Activated naive CD8-positive, alpha-beta T cell treated with anti-CD3 and anti-CD28 coated beads, Interleukin-2, amount 50 U/mL, for 24 hours (primary cell): ENCODE data around the gene CAPN15.

Experiments
- ATAC-seq: fragments of 150-1000 bp; cut with Tn5 transposase; one replicate; pipeline ENCODE4 v1.10.0; 2021
- DNase-seq: peaks from one replicate; pipeline ENCODE4 v3.0.0; 2021
- H3K27ac Mint-ChIP-seq: one replicate; pipeline ENCODE4 v1.8.0; 2021; ENCODE audit warnings: mild to moderate bottlenecking, mixed read lengths
- H3K27me3 Mint-ChIP-seq: one replicate; pipeline ENCODE4 v1.8.0; 2021; ENCODE audit warnings: mixed read lengths
- H3K36me3 Mint-ChIP-seq: one replicate; pipeline ENCODE4 v1.8.0; 2021; ENCODE audit warnings: low read depth, mixed read lengths
- H3K4me1 Mint-ChIP-seq: one replicate; pipeline ENCODE4 v1.8.0; 2021; ENCODE audit warnings: mixed read lengths
- H3K4me3 Mint-ChIP-seq: one replicate; pipeline ENCODE4 v1.8.0; 2021; ENCODE audit warnings: mild to moderate bottlenecking, moderate library complexity, mixed read lengths
- H3K9me3 Mint-ChIP-seq: one replicate; pipeline ENCODE4 v1.8.0; 2021; ENCODE audit warnings: mixed read lengths

Gene CAPN15

GRCh38 chr16:528111-529011 is 849 bp downstream of the CAPN15 start:
- Mint-ChIP-seq H3K27me3 (no peaks in the 10 kb centered on the region), H3K4me3 (peak overlapping the region; percentile 90), H3K36me3 (peaks cover 11% of the 10 kb centered on the region), H3K27ac (peak overlapping the region; percentile 91), H3K4me1 (peaks cover 44% of the 10 kb centered on the region), H3K9me3 (no peaks in the 10 kb centered on the region)
- DNase-seq (peak; percentile 49), ATAC-seq (peak; percentile 11)

GRCh38 chr16:529012-529575 is 1.6 kb downstream of the CAPN15 start:
- H3K36me3 Mint-ChIP-seq = peaks cover 11% of the 10 kb centered on the region
- H3K9me3 Mint-ChIP-seq = no peaks in the 10 kb centered on the region
- peak overlapping the region; percentile 91 for H3K27ac Mint-ChIP-seq
- H3K27me3 Mint-ChIP-seq = no peaks in the 10 kb centered on the region
- no peak for ATAC-seq
- DNase-seq = no peak
- H3K4me3 Mint-ChIP-seq = peak overlapping the region; percentile 90
- H3K4me1 Mint-ChIP-seq = peaks cover 40% of the 10 kb centered on the region

- Mint-ChIP-seq H3K27me3 (no peaks in the 10 kb centered on the region), H3K4me1 (peaks cover 28% of the 10 kb centered on the region), H3K27ac (no peak overlapping the region), H3K9me3 (no peaks in the 10 kb centered on the region), H3K36me3 (peaks cover 10% of the 10 kb centered on the region), H3K4me3 (peak overlapping the region; percentile 90)
- no peak for ATAC-seq
- no peak for DNase-seq
Observed at GRCh38 chr16:530111-530817, 2.8 kb downstream of the CAPN15 start.

- no peak overlapping the region for H3K27ac Mint-ChIP-seq
- peaks cover 7% of the 10 kb centered on the region for H3K36me3 Mint-ChIP-seq
- H3K9me3 Mint-ChIP-seq = no peaks in the 10 kb centered on the region
- no peak for DNase-seq
- no peak overlapping the region for H3K4me3 Mint-ChIP-seq
- H3K4me1 Mint-ChIP-seq = peaks cover 19% of the 10 kb centered on the region
- no peak for ATAC-seq
- no peaks in the 10 kb centered on the region for H3K27me3 Mint-ChIP-seq
Observed at GRCh38 chr16:531494-532125, 4.1 kb downstream of the CAPN15 start.

GRCh38 chr16:533391-534123 is 6.0 kb downstream of the CAPN15 start:
- H3K27me3 Mint-ChIP-seq = no peaks in the 10 kb centered on the region
- peaks cover 18% of the 10 kb centered on the region for H3K4me1 Mint-ChIP-seq
- no peaks in the 10 kb centered on the region for H3K9me3 Mint-ChIP-seq
- no peak for ATAC-seq
- H3K36me3 Mint-ChIP-seq = peaks cover 8% of the 10 kb centered on the region
- no peak overlapping the region for H3K27ac Mint-ChIP-seq
- no peak for DNase-seq
- no peak overlapping the region for H3K4me3 Mint-ChIP-seq

- peaks cover 12% of the 10 kb centered on the region for H3K4me1 Mint-ChIP-seq
- ATAC-seq (no peak), DNase-seq (no peak)
- H3K9me3 Mint-ChIP-seq = no peaks in the 10 kb centered on the region
- H3K27ac Mint-ChIP-seq = no peak overlapping the region
- no peaks in the 10 kb centered on the region for H3K27me3 Mint-ChIP-seq
- no peak overlapping the region for H3K4me3 Mint-ChIP-seq
- H3K36me3 Mint-ChIP-seq = peaks cover 7% of the 10 kb centered on the region
Observed at GRCh38 chr16:534135-534534, 6.6 kb downstream of the CAPN15 start.

GRCh38 chr16:534856-535445 is 7.4 kb downstream of the CAPN15 start:
- H3K9me3 Mint-ChIP-seq = no peaks in the 10 kb centered on the region
- H3K36me3 Mint-ChIP-seq = peaks cover 7% of the 10 kb centered on the region
- ATAC-seq (no peak), DNase-seq (no peak)
- no peak overlapping the region for H3K27ac Mint-ChIP-seq
- peaks cover 7% of the 10 kb centered on the region for H3K4me1 Mint-ChIP-seq
- H3K4me3 Mint-ChIP-seq = no peak overlapping the region
- no peaks in the 10 kb centered on the region for H3K27me3 Mint-ChIP-seq

GRCh38 chr16:535446-536405 is 8.2 kb downstream of the CAPN15 start:
- DNase-seq (no peak), ATAC-seq (peak; percentile 34)
- peaks cover 2% of the 10 kb centered on the region for H3K4me1 Mint-ChIP-seq
- H3K36me3 Mint-ChIP-seq = peaks cover 7% of the 10 kb centered on the region
- H3K4me3 Mint-ChIP-seq = no peak overlapping the region
- no peaks in the 10 kb centered on the region for H3K9me3 Mint-ChIP-seq
- no peak overlapping the region for H3K27ac Mint-ChIP-seq
- no peaks in the 10 kb centered on the region for H3K27me3 Mint-ChIP-seq

GRCh38 chr16:536746-537145 is 9.2 kb downstream of the CAPN15 start:
- peaks cover 7% of the 10 kb centered on the region for H3K36me3 Mint-ChIP-seq
- no peak overlapping the region for H3K4me3 Mint-ChIP-seq
- ATAC-seq = no peak
- no peak for DNase-seq
- H3K27ac Mint-ChIP-seq = no peak overlapping the region
- H3K27me3 Mint-ChIP-seq = no peaks in the 10 kb centered on the region
- no peaks in the 10 kb centered on the region for H3K4me1 Mint-ChIP-seq
- no peaks in the 10 kb centered on the region for H3K9me3 Mint-ChIP-seq

- H3K27me3 Mint-ChIP-seq = no peaks in the 10 kb centered on the region
- ATAC-seq = no peak
- no peak overlapping the region for H3K27ac Mint-ChIP-seq
- H3K36me3 Mint-ChIP-seq = peaks cover 7% of the 10 kb centered on the region
- H3K9me3 Mint-ChIP-seq = no peaks in the 10 kb centered on the region
- no peak overlapping the region for H3K4me3 Mint-ChIP-seq
- DNase-seq = no peak
- H3K4me1 Mint-ChIP-seq = peaks cover 2% of the 10 kb centered on the region
Observed at GRCh38 chr16:537415-538335, 10.2 kb downstream of the CAPN15 start.

GRCh38 chr16:539901-540530 is 12.5 kb downstream of the CAPN15 start:
- no peak for DNase-seq
- no peak for ATAC-seq
- Mint-ChIP-seq H3K4me1 (peaks cover 2% of the 10 kb centered on the region), H3K36me3 (peaks cover 8% of the 10 kb centered on the region), H3K27me3 (no peaks in the 10 kb centered on the region), H3K9me3 (no peaks in the 10 kb centered on the region), H3K4me3 (no peak overlapping the region), H3K27ac (no peak overlapping the region)
